GM21528 (cell line): ENCODE measurements around the gene ACKR4.
"Not testable (repeated sequence)": the region's sequence is repeated elsewhere in the genome, so short reads cannot be mapped to it uniquely, and the experiment has no call there.

Source experiments
- ATAC-seq: cut with Tn5 transposase; IDR thresholded peaks from one replicate; pipeline ENCODE4 v1.9.1; 2021; ENCODE audit warnings: mild to moderate bottlenecking, moderate library complexity; ENCODE audit not compliant: unreplicated experiment, low FRiP score

Gene ACKR4

GRCh38 chr3:132635052-132635451 is 38.0 kb downstream of the ACKR4 start:
- ATAC-seq: no peak

GRCh38 chr3:132637590-132637989 is 40.5 kb downstream of the ACKR4 start:
- ATAC-seq: no peak

DNA sequence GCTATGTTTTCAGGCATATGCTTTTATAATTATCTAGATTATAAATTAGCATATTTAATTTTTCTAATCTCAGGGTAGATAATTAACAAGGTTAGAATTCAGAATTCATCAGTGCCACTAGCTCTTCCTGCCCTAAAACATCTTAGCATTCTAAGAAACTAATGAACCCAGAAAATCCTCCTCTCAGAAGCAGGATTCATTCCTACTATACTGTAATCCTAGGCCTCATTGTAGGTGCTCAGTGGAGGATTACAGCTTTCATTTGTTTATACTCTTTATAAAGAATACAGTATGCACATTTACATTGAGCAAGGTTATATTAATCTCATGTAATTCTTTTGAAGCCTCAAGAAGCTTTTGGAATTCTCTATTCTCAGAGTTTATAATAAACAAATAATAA is 41.6 kb downstream of the ACKR4 start:
- ATAC-seq: no peak

DNA sequence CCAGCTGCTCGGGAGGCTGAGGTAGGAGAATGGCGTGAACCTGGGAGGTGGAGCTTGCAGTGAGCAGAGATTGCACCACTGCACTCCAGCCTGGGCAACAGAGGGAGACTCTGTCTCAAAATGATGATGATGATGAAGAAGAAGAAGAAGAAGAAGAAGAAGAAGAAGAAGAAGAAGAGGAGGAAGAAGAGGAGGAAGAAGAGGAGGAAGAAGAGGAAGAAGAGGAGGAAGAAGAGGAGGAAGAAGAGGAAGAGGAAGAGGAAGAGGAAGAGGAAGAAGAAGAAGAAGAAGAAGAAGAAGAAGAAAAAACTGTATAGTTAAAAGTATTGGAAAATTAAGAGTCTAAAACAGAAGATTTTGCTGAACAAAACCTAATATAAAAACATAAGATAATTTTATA is 44.4 kb downstream of the ACKR4 start:
- ATAC-seq: not testable (repeated sequence)

DNA sequence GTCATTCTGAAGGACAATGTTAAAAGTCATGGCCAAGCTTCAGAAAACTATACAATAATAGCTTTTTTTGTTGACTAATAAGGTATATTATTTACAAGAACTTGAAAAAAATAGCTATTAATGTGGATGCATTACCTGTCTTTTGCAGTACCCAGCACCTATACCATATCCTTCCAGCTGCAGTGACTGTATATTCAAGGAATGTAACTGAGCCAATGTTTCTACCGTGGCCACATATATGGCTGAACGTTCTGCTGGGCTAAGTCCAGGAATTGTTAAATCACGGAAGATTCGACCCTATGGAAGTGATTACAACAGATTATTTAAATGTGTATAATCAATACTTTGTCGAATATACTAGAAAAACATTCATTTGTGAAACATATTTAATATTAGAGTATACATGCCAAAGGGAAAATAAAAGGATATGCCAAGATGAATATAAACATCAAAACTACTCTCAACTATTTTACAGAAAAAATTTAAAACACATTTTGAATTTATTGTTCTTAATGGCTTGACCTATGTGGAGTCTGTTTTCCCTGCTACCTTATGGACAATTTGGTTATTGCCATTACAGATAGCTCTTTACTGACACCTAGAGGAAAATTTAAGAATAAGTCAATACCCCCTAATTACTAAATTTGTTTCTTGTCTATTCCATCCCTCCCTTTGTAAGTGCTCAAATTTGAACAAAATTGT is 44.9 kb downstream of the ACKR4 start:
- peak; percentile 60 for ATAC-seq

DNA sequence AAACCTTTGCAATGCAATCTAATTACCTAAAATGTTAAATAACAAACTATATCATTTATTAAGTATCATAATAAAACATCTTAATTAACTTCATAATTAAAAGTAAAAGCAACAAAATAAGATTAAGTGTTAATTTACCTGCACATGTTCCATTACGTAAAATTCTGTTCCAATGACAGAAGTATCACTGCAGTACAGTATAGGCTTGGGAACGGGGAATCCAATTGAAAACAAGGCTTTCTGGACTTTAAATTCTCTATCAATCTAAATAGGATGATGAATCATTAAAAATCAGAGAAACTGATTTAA is 45.4 kb downstream of the ACKR4 start:
- no peak for ATAC-seq

GRCh38 chr3:132643366-132643765 is 46.3 kb downstream of the ACKR4 start:
- ATAC-seq: no peak

DNA sequence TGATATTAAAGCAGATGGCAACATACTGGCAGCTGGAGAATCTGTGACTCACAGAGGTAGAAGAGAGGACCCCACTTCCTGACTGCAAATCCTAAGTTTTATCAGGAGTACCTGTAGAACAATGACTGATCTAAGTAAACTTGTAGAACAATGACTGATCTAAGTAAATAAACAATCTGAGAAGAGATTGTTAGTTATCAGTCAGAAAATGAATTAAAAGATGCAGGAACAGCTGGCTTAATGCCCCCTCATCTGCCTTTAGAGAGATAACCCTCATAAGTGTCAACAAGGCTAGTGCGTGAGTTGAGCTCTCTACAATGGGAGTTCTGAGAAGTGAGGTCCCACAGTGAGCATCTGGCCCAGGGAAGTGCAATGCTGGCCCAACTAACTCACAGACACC is 48.0 kb downstream of the ACKR4 start:
- ATAC-seq: no peak

DNA sequence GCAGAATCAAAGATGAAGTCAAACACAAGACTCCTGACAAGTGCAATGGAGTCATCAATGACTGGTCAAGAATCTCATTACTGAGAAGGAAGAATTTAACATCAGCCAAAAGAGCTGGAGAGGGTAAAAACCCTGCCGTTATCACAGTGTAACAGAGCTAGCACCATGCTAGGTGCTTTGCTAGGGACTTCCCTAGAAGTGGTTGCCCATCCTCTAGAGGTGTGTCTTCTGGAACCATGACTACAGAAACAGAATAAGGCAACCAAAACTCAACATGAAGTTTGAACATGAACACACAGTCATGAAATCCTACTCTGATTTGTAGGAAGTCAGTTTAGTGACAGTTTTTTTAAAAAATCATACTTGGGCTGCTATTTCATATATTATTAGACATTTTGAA is 53.1 kb downstream of the ACKR4 start:
- ATAC-seq: no peak
